Activated CD8-positive, alpha-beta memory T cell treated with anti-CD3 and anti-CD28 coated beads for 1 hour (primary cell): ENCODE measurements around the gene FEM1C.

Source experiments
- DNase-seq, 2 donors: peaks; one replicate each; pipeline ENCODE4 v3.0.0-alpha.2; 2020; ENCODE audit warnings: low read depth in 1 of 2; ENCODE audit errors: extremely low read depth in 1 of 2

Gene FEM1C

GRCh38 chr5:115544436-115545350 lies at the start of gene FEM1C:
FEM1C (minus strand) TSS chr5:115544775; CDS start chr5:115543493, 1,282 bp downstream.
- DNase-seq = peak; percentile 86 to 99

- no peak for DNase-seq
These were observed 44.5 kb upstream of the FEM1C start for GRCh38 chr5:115589043-115589442.

- DNase-seq = no peak
These were observed 44.1 kb upstream of the FEM1C start for GRCh38 chr5:115588640-115589039.

GRCh38 chr5:115586525-115587146 lies 42.1 kb upstream of the FEM1C start:
- DNase-seq = no peak

GRCh38 chr5:115585265-115585664 lies 40.7 kb upstream of the FEM1C start:
- DNase-seq = no peak

GRCh38 chr5:115584501-115584900 lies 39.9 kb upstream of the FEM1C start:
- no peak for DNase-seq

GRCh38 chr5:115583474-115583873 lies 38.9 kb upstream of the FEM1C start:
- DNase-seq = no peak

GRCh38 chr5:115580941-115581340 lies 36.4 kb upstream of the FEM1C start:
- DNase-seq = no peak

- no peak for DNase-seq
These were observed 35.2 kb upstream of the FEM1C start for GRCh38 chr5:115579747-115580173.

GRCh38 chr5:115579216-115579615 lies 34.6 kb upstream of the FEM1C start:
- no peak for DNase-seq

- DNase-seq = no peak
These were observed 34.1 kb upstream of the FEM1C start for GRCh38 chr5:115578657-115579056.

GRCh38 chr5:115577741-115578140 lies 33.2 kb upstream of the FEM1C start:
- no peak for DNase-seq

GRCh38 chr5:115577329-115577728 lies 32.8 kb upstream of the FEM1C start:
- DNase-seq = no peak

- no peak for DNase-seq
These were observed 30.8 kb upstream of the FEM1C start for GRCh38 chr5:115575167-115576070.

GRCh38 chr5:115573133-115573532 lies 28.6 kb upstream of the FEM1C start:
- no peak for DNase-seq

GRCh38 chr5:115571441-115571878 lies 26.9 kb upstream of the FEM1C start:
- DNase-seq = no peak

- no peak for DNase-seq
These were observed 24.1 kb upstream of the FEM1C start for GRCh38 chr5:115568668-115569067.

GRCh38 chr5:115565233-115565632 lies 20.7 kb upstream of the FEM1C start:
- no peak for DNase-seq

- DNase-seq = no peak
These were observed 16.6 kb upstream of the FEM1C start for GRCh38 chr5:115561176-115561575.

GRCh38 chr5:115559524-115559923 lies 14.9 kb upstream of the FEM1C start:
- DNase-seq = no peak

GRCh38 chr5:115558388-115558956 lies 13.9 kb upstream of the FEM1C start:
- DNase-seq = no peak
